GM19351 (cell line): ENCODE measurements around the gene LRRC8D.

Experiments
- ATAC-seq: cut with Tn5 transposase; IDR thresholded peaks from one replicate; pipeline ENCODE4 v1.9.1; 2021; ENCODE audit warnings: mild to moderate bottlenecking, moderate library complexity; ENCODE audit not compliant: unreplicated experiment

The LRRC8D gene

GRCh38 chr1:89865498-89866382 is 44.9 kb downstream of the LRRC8D start:
- ATAC-seq, result no peak

- no peak for ATAC-seq
These were observed 45.7 kb downstream of the LRRC8D start for GRCh38 chr1:89866568-89866967.

GRCh38 chr1:89870998-89871397 is 50.2 kb downstream of the LRRC8D start:
- ATAC-seq, result no peak

GRCh38 chr1:89871768-89872473 is 51.1 kb downstream of the LRRC8D start:
- ATAC-seq, result no peak

GRCh38 chr1:89872567-89872966 is 51.7 kb downstream of the LRRC8D start:
- no peak for ATAC-seq

GRCh38 chr1:89873288-89873687 is 52.5 kb downstream of the LRRC8D start:
- ATAC-seq, result no peak

- no peak for ATAC-seq
These were observed 52.9 kb downstream of the LRRC8D start for GRCh38 chr1:89873770-89874169.

- ATAC-seq, result no peak
These were observed 55.6 kb downstream of the LRRC8D start for GRCh38 chr1:89876463-89876862.

- ATAC-seq, result no peak
These were observed 56.9 kb downstream of the LRRC8D start for GRCh38 chr1:89877756-89878155.

GRCh38 chr1:89878256-89878655 is 57.4 kb downstream of the LRRC8D start:
- no peak for ATAC-seq

GRCh38 chr1:89880679-89881078 is 59.8 kb downstream of the LRRC8D start:
- ATAC-seq, result no peak

- ATAC-seq, result no peak
These were observed 60.7 kb downstream of the LRRC8D start for GRCh38 chr1:89881415-89882058.

GRCh38 chr1:89882348-89883029 is 61.7 kb downstream of the LRRC8D start:
- ATAC-seq, result no peak

GRCh38 chr1:89883030-89883379 is 62.2 kb downstream of the LRRC8D start:
- no peak for ATAC-seq

- ATAC-seq, result no peak
These were observed 64.1 kb downstream of the LRRC8D start for GRCh38 chr1:89884718-89885596.

- no peak for ATAC-seq
These were observed 66.4 kb downstream of the LRRC8D start for GRCh38 chr1:89887270-89887669.

- no peak for ATAC-seq
These were observed 66.9 kb downstream of the LRRC8D start for GRCh38 chr1:89887713-89888112.

- ATAC-seq, result no peak
These were observed 67.9 kb downstream of the LRRC8D start for GRCh38 chr1:89888480-89889322.

GRCh38 chr1:89889323-89889615 is 68.4 kb downstream of the LRRC8D start:
- ATAC-seq, result no peak
